NCI-H2107 (cell line): ENCODE measurements around the gene DUT.

Experiments used
- DNase-seq: peaks from one replicate; lab custom pipeline; 2025; lab: John Stamatoyannopoulos, UW

The DUT gene

DNA sequence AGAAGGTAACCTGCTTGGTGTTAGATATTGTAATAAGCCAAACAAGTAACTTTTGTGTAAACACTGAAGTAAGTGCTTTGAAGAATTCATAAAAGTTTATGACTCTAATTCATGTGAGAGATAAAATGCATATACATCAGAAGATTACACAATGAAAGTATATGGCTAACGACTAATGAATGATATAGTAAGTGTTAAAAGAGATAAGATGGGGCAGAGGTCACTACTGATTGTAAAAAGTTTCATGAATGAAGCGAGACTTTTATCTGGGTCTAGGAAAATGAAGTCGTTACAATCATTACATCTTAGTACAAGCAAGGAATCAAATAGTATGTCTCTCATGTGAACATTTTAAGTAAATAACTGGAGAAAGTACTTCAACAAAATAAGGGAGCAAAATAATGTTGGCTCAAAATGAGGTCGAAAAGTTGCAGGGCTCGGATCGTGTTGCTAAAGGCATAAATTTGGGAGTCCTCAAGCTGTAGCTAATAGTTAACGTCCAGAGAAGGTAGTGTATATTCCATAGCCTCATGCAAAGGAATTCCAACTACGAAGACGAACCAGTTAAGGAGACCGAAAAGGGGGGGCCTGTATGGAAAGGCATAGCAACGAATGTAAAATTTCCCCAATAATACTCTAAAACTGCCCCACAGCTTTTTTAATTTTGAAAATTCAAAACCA, 984 bp upstream of the DUT start:
- DNase-seq: no peak

DNA sequence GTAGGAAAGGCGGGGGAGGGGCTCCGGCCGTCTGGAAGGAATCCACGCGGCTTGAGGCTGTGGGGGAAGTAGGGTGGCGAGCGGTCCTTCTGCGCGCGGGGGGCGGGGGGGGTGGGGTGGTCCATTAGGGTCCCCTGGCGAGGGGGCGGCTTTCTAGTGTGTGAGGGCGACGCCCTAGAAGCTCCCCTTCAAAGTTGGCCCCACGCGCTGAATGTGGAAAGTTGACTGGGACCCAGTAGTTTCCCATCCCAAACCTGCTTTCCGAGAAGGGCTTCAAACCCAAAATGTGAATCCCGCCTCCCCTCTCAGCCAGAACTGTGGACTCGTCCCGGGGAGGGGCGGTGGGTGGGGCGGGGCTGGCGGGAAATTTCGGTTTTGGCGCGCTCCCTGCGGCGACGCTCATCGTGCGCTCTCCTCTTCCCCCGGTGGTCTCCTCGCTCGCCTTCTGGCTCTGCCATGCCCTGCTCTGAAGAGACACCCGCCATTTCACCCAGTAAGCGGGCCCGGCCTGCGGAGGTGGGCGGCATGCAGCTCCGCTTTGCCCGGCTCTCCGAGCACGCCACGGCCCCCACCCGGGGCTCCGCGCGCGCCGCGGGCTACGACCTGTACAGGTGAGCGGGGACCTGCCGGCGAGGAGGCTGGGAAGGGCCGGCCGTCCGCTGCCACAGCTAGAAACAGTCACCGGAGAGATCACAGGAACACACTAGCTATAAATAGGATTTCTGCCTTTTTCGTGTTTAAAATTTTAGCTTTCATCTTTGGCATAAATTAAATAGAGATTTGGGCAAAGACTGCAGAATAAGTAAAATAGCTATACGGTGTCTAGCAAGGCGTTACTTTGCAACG, 790 bp downstream of the DUT start:
- DNase-seq: no peak

DNA sequence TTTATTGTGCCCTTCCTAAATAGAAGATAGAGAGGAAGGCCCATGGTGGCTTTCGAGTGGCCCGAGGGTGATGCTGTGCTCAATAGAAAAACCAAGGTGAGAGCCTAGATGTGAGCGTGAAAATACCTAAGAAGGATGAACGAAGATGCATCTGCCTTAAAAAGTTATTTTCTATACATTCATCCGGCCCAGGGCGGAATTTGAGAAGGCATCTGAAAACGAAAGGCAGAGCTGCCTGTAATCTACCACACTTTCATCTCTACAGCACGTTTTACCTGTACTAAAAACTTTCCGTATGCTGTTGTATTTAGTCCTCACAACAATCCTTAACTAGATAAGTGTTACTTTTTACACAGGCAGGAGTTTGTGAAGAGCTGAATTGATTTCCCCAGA, 1.4 kb downstream of the DUT start:
- no peak for DNase-seq

DNA sequence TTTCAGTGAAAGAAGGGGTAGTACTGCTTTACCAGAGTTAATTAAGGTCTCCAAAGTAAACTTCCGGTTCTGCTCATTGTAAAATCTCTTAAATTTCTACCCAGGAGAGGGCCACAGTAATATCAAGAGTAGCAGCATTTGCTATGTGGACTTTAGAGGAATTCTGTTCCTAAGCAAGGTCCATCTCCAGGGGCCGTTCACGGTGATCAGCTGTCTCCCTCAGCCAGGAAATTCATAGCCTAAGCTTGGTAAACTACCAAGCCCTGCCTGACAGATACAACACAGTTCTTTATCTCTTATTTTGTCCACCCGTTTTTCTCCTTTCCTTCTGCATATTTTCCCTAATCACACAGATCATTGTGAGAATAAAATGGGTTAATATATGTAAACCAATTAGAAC, 2.3 kb downstream of the DUT start:
- no peak for DNase-seq

DNA sequence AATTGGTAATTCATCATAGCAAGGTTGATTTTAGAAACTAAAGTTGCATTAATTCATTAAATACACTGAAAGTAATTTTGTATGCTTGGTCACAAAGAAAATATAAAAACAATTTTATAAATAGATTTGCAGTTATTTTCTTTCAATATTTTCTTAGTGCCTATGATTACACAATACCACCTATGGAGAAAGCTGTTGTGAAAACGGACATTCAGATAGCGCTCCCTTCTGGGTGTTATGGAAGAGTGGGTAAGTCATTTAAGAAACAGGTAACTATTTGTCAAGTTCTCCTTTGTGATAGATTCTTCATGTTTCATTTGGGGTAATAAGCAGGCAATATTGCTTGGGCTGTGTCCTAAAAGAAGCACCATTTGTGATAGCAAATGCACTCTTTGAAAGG, 3.0 kb downstream of the DUT start:
- no peak for DNase-seq

DNA sequence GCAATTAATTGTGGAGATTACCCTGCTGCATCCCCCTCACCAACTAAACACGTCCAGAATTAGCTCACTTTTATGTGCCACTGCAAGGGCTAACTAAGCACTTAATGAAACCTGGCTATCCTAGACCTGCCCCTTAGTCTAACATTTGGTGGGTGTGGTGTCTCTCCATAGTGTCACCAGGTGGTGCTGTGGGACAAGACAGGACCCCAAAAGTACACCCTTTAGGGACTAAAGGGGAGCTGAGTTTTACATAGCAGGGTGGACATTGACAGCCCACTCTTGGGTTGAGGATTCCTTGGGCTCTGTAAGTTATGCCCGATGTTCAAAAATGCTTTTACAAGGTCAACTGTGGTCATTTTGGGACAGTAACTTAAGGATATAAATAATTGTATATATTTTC, 5.7 kb downstream of the DUT start:
- no peak for DNase-seq

DNA sequence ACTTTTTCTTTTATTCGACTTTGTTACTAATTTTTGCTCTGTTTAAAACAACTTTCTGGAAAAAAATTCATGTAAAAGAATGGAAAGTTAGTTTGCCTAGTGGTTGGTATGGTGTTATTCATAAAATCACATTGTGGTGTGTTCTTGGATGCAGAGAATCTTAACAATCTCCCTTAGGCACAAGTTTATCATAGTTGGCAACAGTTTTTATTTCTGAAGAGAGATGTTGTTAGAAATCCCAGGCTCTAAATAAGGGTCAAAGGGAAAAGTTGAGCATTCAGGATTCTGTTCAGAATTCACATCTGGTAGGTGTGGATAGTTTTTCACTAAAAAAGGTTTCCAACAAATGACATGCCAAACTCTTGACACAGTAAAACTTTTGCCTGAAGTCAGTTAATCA, 6.4 kb downstream of the DUT start:
- no peak for DNase-seq

DNA sequence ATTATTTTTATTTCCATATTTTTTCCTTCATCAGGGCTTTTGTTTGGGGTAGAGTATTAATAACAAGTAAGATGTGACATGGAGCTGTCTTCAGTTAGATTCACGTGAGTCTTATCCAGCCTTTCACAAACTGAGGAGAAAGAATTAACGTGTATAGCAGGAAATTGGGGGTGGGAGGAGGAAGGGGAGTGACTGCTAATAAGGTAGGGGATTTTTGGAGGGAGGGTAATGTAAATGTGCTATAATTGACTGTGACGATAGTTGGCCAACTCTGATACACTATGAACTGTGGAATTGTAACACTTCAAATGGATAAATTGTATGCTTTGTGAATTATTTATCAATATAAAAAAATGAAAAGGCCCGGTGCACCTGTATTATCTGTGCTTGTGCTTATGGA, 8.9 kb downstream of the DUT start:
- no peak for DNase-seq

DNA sequence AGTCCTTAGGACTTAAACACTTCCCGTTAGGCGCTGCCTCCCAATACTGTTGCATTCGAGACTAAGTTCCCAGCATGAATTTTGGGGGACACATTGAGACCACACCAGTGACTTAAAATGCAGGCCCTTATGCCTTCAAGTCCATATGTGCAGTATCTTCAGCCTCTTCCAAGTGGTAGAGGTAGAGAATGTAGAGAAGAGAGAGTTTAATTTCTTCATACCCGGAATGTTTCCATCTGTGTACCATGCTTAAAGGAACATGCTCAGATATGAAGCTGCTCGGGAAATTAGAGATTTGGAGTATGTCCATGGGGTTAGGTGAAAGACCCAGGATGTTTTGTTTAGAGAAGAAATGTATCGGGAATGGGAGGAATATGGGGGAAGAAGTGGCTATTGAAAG, 12.6 kb downstream of the DUT start:
- DNase-seq: no peak

DNA sequence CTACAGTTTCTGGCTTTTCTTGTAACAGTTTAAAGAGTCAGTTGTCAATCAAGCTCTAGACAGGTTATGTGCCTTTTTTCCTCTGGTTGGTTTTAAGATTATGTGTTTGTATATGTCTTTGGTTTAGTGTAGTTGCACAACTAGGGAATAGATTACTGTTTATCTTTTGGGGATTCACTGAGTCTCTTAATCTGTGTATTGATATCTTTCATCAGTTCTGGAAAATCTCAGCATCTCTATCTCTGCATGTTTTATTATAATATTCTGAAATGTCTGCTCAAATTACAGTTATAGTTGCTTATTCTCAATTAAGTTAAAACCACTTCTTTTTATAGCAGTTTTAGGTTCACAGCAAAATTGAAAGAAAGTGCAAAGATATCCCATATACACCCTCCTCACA, 14.3 kb downstream of the DUT start:
- DNase-seq: no peak

DNA sequence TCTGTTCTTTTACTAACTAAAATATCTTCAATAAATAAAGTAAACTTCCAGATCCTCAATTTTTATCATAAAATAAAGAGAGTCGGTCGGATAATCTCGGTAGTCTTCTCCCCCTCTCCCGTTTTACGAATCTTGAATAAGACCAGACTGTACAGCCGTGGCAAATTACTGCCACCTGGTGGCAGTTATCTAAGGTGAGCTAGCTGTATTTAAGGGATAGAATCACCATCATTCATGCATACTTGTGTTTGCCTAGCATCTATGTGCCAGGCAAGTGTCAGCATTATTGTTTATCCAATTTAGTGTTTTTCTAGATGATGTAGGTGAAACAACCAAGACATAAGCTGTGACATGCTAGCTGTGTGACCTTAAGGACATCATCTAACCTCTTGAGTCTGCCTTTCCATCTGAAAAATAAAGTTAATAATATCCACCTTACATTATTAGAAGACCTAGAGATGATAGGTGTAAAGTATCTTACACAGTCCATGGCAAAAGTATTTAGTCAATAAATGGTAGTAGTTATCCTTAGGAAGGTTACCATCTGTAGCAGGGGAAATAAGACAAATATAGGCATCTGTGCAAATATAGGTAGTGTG, 21.3 kb downstream of the DUT start:
- DNase-seq: no peak

DNA sequence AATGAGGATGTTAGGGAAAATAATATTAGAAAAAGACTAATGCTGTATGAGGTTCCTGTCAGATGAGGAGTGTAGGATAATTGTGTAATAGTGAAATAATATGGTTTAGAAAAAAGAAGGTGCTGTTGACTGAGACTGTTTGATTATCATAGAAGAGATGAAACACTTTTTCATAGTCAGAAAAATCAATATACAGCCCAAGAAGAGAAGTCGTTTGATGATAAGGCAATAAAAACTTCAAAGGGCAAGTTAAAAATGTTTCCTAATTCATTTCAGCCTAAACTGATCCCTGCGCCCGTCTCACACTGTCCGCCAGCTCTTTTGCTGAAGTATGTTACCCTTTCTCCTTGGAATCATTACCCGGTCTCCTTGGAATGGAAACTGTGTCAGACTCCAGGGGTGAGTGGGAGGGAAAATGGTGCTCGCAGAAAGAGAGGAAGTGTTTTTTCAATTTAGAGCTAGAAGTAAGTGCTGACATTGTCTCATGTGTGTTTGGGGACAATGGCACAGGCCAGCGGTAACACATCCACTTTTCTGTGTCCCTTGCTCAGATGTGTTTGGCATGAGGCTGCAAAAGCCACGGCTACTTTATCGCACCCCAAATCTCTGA, 23.6 kb downstream of the DUT start:
- no peak for DNase-seq

DNA sequence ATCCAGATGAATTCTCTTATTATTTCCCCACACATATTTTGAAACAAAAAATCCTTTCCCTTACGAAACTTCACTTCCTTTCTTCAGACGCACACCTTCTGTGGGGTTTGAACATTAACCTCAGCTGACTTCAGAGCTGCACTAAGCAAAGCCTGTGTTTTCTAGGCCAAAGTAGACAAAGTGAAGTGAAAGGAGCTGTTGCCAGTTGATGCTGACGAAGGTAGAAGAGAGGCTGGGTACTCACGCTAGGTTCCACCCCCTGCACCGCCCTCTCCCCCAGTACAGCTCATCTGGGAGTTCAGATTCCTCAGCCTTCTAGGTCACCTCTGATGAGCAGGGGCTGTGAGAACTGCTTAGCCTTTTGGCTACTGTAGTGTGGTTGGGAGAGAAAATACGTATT, 24.1 kb downstream of the DUT start:
- no peak for DNase-seq

DNA sequence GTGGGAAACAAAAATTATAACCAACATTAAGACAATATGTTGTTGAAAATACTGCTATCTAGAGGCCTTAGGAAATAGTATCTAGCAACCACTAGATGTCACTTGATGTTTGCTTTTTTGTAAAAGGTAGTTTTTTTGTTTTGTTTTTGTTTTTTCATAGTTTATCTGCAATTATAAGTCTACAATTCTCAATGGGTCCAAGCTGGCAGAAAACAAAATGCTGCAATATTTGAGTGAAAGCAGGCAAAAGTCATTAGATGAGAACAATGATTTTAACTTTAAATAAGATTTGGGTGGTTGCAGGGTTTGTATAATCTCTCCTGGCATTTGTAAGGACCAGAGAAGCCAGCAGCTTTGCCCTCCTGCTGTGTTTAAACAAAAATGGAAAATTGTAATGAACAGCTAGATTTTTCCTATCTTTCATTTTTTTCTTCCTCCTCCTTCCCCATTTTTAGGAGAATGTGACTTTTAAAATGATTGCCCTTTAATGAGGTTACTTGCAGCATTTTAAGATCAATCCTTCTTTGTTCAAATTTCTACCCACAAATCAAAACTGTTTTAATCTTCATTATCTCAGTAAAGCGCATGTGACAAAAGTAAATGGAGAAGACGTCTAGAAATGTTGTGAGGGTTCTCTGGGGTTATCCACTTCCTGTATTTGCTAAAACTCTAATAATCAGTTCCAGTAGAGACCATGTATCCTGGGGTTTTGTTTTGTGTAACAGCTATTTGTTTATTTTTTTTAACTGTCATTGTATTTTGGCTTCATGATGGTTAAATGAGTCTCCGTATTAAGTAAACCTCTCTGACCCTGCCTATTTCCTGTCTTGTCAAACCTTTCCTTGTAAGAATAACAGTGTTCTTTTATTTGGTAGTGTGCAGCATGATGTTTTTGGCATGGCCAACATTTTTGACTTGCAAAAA, 27.3 kb downstream of the DUT start:
- no peak for DNase-seq

DNA sequence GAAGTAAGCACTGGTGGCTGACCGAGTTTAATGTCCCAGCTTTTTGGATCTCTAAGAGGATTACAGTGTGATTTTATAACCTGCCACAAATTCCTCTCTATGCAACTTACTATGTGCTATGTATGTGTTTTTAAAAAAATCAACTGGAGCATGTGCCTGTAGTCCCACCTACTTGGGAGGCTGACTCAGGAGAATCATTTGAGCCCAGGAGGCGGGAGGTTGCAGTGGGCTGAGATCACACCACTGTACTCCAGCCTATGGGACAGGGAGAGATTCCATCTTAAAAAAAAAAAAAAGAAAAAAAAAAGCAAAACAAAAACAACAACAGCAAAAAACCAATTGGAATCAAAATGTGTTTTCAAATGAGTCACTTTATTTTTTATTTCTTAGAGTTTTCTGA, 29.6 kb downstream of the DUT start:
- DNase-seq: no peak

DNA sequence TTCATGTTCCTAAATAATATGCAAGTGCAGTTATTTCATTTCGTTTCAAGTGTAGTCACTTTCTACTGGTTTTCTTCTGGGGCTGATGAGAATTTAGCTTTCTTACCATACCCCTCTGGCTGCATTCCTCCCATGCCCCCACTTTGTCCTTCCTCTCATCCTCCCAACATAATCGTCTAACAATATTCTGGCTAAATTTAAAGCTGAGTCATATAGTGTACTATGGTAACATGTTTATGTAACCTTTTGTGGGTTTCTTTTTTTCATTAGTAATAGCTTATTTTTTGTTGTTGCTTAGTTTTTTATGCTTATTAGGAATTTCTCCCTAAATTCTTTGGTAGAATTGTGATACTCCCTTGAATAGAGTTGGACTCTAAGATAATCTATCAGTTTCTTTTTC, 30.5 kb downstream of the DUT start:
- no peak for DNase-seq

DNA sequence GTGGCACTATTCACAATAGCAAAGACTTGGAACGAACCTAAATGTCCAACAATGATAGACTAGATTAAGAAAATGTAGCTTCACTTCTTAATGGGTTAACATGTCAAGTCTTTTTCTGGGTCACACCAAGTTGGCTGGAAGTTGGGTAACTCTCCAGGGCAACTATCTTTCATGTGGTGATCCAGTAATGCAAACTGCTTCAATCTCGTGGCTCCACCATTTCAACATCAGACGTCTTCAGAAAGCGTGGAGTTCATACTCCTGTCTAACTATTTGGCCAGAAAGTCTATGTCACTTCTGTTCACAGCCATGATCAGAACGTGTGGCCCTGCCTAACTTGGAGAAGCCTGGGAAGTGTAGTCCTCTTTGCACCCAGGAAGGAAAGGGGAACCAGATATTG, 32.2 kb downstream of the DUT start:
- no peak for DNase-seq

DNA sequence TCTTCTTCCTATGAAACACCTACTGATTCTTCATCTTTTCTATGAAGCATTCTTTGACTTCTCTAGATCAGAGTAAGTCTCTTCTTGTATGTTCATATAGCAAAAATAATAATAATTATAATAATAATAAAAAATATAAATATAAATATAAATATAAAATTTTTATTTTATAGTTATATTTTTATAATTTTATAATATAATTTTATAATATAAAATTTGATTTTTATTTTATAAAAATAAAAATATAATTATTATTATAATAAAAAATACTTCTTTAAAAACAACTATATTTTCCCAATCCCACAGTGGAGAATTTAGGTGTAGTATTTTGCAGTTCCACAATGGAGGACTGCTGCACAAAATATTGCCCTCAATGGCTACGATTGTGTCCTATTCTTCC, 34.3 kb downstream of the DUT start:
- no peak for DNase-seq

DNA sequence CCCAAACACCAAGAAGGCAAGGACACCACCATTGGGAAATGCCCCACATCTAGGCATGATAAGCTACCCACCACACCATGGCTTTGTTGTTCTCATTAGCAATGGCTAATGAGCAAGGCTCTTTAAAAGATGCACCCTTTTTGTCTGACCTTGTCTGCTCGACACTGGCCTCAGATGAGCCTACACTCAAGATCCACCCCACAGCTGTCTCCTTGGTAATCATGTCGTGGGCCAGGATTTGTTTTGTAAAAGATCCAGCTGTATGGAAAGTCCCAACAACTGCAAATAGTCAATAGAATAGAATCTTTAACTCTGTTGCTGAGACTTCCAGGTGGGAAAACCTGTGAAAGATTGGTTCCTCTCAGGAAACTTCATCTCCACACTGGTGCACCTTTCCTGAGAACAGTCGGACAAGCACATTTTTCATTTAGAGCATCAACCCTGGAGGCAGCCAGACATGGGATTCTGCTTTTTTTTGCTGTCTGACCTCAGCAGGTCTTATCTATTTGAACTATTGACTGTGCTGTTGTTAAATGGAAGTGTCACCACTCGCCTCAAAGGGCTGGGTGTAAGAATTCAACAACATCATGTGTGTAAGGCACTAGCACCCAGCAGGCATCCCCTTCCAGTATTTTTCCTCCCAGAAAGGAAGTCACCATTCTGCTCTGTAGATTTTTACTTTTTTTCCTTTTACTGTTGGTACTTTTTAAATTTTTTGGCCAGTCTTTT, 35.5 kb downstream of the DUT start:
- no peak for DNase-seq

DNA sequence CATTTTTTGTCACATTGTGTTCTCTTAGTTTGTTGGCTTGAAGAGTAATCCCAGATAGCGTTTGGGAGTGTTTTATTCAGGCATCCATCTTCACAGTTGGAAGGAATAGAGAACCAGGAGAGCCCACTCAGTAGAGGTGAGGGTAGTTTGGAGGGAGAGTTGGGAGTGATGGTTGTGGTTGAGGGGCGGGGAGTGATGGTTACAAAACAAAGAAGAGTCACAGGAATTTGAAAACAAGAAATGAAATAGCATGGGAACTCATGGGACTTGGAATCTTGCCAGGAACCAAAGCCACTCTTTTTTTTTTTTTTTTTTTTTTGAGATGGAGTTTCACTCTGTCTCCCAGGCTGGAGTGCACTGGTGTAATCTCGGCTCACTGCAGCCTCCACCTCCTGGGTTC, 36.3 kb downstream of the DUT start:
- DNase-seq: no peak

DNA sequence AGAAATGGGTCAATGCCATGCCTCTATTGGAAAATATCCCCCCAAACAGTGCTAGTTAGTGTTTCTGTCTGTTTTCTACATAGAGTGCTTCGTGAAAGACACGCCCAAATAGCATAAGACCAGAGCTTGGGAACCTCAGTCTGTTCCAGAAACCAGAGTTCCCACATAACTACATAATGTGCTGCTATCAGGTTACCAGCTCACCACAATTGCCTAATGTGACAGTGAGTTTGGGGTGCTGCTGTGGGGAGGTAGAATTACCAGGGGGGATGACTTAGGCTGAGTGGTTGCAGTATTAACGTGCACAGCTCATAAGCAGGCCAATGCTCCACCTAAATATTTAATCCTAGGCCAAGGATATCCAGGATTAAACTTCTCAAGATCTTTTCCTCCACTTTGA, 39.2 kb downstream of the DUT start:
- DNase-seq: peak; percentile 12
